ENCODE measurements around the gene KCNA5. TPM values are rescaled to one million over a fixed set of nuclear protein-coding genes. Genes with fewer than 3 reads are reported as not detected.

The KCNA5 gene
- not detected in 5 replicates for total RNA-seq (2022; extraction: Qiagen RNA extraction; ENCODE audit: low read depth)

DNA sequence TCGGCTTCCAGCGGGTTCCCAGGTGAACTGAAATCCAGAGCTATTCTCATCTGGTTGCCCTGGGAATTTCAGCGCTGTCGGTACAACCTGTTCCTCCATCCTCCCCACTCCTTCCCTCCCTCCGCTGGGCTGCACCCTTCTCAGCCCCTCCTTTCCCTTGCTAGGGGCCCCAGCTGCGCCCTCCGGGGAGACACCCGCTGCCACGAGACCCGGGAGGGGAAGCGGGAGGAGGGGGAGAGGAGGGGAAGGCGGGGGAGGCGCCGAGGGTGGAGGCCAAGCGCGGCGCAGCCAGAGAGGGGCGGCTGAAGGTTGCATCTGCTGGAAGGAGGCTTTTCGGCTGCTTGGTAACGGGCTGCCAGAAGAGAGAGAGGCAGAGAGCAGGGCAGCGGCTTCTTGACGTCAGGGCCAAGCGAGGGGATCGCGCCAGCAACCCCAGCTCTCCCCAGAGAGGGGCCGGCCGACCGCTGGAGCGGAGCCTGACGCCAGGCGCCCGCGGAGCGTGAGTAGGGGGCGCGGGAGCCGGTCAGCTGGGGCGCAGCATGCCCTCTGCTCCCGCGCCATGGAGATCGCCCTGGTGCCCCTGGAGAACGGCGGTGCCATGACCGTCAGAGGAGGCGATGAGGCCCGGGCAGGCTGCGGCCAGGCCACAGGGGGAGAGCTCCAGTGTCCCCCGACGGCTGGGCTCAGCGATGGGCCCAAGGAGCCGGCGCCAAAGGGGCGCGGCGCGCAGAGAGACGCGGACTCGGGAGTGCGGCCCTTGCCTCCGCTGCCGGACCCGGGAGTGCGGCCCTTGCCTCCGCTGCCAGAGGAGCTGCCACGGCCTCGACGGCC lies at the start of gene KCNA5:
Gene KCNA5 (plus strand): TSS at position 291 of the 831 bp plus-strand sequence. CDS start 269 bp downstream, at position 560.

Other genes starting within 250 kb of the KCNA5 start
- gene KCNA1, start 134.0 kb upstream of the KCNA5 start, total RNA-seq (2022; extraction: Qiagen RNA extraction; ENCODE audit: low read depth): not detected in 5 replicates